Myocyte (in vitro differentiated cells): ENCODE results near the gene RASA3. TPM values are rescaled to one million over a fixed set of nuclear protein-coding genes. Genes with fewer than 3 reads are reported as not detected.

Source experiments
- DNase-seq: peaks from one replicate; pipeline ENCODE4 v3.0.0-alpha.2; 2012; ENCODE audit warnings: low read depth
- total RNA-seq: library from RNA; depleted of rRNA; stranded (reverse); fragments of >200 nt; gene quantifications from 2 replicates; pipeline ENCODE4 v1.2.3, GENCODE V29; 2014

The RASA3 gene
- total RNA-seq, 1 donor from 2014 or later, result 36.0 TPM

GRCh38 chr13:113962386-113962785 is 170.0 kb downstream of the RASA3 start:
- no peak for DNase-seq

DNA sequence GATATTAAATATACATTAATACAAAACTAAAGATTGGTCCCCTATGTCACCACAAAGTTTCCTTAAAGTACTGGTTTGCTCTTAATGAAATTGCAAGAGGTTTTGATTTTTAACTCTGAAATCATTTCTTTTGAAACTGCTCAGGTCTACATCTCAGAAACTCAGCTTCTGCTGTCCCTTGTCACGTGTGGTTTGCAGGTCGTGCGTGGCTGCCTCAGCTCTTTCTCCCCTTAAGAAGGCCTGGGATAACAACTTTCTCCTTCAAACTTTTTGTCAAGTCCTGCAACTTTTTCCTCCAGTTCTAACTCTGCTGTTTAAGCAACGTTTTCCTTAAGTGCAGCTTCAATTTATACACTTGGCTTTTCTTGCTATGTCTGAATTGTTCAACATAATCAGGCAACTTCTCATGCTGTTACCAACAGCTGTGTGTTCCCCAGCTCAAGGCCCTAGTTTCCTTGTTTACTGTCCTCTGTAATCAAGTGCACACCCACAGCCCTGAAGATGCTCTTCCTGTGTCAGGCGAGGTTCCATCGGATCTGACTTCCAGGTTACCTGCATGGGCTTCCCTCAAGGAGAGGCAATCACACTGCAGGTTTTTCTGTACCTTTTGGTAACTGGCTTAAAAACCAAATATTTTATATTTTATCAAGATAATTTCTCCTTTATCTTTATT is 172.0 kb downstream of the RASA3 start:
- DNase-seq, result no peak

GRCh38 chr13:113959198-113959597 is 173.2 kb downstream of the RASA3 start:
- no peak for DNase-seq

DNA sequence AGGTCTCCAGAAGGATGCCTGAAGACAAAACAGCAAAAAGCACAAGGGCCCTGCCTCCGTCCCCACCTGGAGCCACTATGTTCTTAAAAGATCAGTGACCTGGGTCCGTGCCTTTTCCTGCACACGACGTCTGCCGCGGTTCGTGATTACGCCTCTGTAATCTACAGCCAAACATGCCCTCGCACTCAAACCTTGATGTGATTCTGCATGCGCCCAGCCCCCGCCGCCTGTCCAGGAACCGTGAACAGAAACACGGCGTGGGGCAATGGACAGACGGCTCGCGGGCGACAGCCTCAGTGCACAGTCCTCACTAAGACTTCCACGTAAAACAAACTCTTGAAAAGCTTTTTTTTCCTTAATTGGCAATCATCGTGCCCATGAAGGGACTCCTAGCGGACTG is 174.1 kb downstream of the RASA3 start:
- no peak for DNase-seq

- no peak for DNase-seq
These were observed 175.9 kb downstream of the RASA3 start for GRCh38 chr13:113956571-113956970.

- no peak for DNase-seq
These were observed 176.7 kb downstream of the RASA3 start for GRCh38 chr13:113955691-113956090.

DNA sequence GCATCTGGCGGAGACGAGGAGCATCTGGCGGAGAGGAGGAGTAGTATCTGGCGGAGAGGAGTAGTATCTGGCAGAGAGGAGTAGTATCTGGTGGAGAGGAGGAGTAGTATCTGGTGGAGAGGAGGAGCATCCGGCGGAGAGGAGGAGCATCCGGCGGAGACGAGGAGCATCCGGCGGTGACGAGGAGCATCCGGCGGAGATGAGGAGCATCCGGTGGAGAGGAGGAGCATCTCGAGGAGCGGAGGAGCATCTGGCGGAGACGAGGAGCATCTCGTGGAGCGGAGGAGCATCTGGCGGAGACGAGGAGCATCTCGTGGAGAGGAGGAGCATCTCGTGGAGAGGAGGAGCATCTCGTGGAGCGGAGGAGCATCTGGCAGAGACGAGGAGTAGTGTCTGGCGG is 177.2 kb downstream of the RASA3 start:
- DNase-seq, result no peak

GRCh38 chr13:113954046-113954835 is 178.2 kb downstream of the RASA3 start:
- DNase-seq, result no peak

DNA sequence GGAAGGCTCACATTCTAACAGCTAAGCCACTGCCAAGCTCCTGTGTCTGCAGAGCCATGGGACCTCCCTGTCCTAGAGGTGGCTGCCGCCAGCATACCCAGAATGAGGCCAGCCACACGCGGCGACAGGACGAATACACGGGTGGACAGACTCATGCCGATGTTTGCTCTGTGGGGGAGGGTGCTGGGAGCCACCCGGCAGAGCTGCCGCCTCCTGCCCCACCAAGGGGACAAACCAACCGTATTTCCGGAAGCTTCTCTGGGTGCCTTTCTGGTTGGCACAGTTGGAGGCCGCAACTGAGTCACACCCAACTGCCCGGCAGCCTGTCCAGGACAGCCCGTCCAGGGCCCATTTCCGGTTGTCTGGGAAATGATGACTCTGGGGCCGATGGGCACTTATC is 178.9 kb downstream of the RASA3 start:
- no peak for DNase-seq

DNA sequence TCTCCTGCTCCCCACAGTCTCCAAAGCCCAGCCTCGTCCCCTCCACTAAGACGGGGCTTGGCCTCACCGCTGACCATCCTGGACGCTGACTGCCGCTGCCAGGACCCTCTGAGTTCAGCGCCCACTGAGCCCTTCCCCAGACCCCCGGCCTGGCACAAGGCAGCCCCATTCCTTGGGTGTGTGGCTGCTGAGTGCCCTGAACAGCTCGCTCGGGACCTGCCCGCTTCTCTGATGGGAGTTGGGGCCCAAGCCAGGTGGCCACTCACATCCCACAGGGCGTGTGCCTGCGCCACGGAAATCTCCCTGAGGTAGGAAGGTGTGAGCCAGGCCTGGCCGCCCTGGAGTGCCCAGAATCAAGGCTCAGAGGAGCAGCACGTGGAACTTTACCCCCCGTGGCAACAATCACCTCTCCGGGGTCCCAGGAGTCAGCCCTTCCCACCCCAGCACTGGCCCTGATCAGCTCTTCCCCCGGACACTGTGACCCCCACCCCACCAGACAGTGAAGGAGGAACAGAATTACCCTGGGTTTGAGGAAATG is 179.4 kb downstream of the RASA3 start:
- DNase-seq, result no peak

GRCh38 chr13:113952151-113952982 is 180.1 kb downstream of the RASA3 start:
- DNase-seq, result no peak

GRCh38 chr13:113951246-113951999 is 181.0 kb downstream of the RASA3 start:
- DNase-seq, result peak; percentile 62

GRCh38 chr13:113950451-113951245 is 181.8 kb downstream of the RASA3 start:
- no peak for DNase-seq

DNA sequence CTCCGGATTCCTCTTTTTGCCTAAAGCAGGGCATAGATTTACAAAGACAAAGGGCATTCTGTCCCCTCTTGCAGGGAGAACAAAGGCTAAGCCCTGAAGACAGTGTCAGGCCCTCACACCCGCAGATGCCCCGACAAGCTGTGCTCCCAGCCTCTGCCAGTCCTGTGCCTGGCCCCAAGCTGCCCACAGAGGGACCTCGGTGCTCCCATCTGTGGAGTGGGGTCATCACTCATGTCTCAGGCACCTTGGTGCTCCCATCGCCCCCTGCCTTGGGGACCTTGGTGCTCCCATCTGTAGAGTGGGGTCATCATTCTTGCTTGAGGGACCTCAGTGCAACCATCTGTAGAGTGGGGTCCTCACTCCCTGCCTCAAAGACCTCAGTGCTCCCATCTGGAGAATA is 182.9 kb downstream of the RASA3 start:
- DNase-seq, result no peak

GRCh38 chr13:113948034-113948742 is 184.2 kb downstream of the RASA3 start:
- DNase-seq, result no peak

DNA sequence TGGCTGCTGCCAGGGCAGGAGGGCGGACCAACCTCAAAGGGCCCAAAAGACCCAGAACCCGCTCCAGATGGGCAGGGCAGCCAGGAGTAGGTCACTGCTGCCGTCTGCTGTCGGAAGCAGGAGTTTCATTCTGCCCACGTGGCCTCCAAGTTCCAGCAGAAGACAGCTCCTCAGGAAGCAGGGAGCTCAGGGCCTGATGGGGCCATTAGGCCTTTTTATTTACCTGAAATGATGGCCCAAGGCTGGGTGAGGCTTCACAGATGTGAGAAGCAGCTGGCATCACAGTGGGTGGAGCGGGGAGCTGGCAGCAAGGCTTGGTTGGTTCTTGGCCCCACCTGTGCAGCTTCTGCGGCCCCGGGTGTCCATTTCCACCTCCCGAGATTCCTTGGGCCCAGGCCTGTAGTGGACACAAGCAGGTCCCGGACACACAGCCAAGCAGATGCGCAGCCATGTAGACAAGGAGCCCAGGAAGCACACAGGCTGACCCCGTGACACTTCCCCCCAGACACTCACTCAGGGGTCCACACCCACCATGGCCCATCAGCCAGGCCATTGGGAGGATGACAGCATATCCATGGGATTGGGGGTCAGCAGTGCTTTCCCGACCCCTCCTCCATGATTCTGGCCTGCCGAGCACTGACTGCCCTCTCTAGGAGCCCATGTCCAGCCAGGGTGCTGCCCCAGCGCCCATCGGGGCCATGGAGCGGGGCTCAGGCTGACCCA is 185.0 kb downstream of the RASA3 start:
- peak; percentile 13 for DNase-seq

DNA sequence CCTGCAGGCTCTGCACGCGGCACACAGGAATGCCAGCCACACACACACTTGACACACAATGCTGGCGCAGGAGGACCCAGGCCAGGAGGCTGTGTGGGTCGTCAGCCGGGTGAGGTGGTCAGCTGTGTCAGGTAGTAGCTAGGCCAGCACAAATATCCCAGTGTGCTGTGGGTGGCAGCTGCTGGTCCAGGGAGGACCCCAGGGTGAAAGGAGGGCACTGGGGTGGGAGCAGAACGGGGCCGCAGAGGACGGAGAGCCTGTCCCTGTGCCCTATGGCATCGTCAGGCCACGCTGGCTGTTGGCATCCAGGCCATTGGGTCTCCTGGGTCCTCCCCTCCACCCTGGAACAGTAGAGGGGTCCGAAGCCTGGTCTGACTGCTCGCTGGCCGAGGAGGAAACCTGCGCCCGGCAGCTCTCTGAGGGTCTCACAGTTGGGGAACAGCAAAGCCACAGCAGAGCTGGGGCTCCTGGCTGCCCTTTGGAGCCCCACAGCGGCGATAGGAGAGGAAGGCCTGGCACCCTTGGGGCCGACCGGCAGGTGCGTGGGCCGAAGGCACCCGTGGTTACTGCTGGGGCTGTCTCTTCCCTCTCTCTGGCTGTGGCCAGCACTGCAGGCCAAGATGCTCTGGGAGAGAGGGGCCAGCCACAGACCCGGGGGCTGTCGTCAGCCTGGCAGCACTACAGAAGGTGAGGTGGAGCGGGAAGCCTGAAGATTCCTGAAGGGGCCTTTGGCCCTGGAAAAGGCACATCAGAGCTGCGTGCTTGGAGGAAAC is 185.8 kb downstream of the RASA3 start:
- no peak for DNase-seq

DNA sequence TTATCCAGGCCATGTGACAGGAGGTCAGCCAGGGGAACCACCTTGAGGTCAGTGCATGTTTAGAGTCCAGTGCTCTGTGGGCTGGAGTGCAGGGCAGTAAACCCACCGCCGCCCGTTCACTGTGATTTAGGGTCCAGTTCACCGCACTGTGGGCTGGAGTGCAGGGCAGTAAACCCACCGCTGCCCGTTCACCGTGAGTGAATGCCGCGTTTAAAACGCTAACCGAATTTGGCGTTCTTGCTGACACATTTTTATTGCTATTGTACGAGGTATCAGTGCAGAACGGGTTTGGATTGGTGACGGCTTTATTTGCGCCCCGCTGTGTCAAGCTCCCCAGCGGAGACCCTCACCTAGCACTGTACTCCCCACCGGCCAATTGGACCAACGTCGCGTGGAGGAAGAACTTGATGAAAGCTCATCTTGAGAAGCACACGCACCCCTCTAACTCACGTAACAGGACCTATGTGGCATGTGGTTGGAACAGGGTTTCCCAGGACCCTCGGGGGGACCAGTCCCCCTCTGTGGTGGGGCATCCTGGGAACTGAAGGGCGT is 186.5 kb downstream of the RASA3 start:
- no peak for DNase-seq
